GM18498 (cell line): ENCODE results near the gene TMEM97.

ENCODE experiments used
- ATAC-seq: cut with Tn5 transposase; IDR thresholded peaks from one replicate; pipeline ENCODE4 v1.9.1; 2021; ENCODE audit warnings: mild to moderate bottlenecking, moderate library complexity; ENCODE audit not compliant: unreplicated experiment

The TMEM97 gene

GRCh38 chr17:28315846-28316705 is 2.9 kb upstream of the TMEM97 start:
- no peak for ATAC-seq

GRCh38 chr17:28317099-28317965 is 1.7 kb upstream of the TMEM97 start:
- no peak for ATAC-seq

GRCh38 chr17:28317966-28318758 is 838 bp upstream of the TMEM97 start:
- peak; percentile 7 for ATAC-seq

DNA sequence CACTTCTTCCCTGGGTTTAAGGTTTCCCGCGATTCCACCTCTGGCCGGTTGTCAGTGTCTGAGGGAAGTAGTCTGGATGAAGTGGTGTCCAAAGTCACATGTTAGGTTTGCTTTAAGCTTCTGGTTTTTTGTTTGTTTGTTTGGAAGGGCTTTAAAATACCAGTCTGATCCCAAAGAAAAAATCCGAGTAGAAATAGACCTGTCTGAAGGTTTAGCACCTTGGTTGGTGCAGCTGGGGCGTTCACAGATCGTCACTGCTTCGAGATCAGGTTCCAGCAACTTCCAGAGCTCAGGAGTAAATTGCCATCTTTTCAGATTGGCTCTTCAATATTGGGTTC is 567 bp downstream of the TMEM97 start:
- ATAC-seq, result no peak

DNA sequence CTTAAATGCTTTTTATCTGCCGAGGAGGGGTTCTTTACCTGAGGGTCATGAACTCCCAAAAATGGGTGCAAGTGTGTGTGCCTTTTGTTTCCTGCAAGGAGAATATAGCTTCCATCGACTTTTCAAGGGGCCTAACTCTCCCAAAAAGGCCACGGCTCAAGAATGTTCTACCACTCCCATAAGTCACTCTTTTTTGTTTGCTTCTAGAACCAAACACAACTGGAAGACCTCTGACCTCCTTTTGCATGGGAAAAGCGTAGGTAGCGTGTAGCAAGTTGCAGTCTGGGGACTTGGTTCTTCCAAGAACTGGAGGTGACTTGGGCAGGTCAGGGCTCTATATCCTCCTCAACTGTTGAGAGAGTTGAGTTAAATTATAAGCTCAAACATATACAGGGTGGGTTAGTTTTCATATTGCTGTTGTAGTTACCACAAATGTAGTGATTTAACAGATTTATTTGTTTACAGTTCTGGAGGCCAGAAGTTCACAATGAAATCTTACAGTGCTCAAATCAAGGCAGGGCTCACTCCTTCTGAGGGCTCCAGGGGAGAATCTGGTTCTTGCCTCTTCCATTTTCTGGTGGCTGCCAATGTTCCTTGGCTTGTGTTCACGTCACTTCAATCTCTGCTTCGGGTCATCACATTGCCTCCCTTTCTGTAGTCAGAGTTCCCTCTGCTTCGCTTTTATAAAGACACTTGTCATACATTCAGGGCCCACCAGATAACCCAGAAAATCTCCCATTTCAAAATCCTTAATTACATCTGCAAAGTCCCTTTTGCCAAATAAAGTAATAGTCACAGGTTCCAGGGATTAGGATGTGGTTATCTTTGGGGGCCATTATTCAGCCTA is 1.4 kb downstream of the TMEM97 start:
- ATAC-seq, result no peak

DNA sequence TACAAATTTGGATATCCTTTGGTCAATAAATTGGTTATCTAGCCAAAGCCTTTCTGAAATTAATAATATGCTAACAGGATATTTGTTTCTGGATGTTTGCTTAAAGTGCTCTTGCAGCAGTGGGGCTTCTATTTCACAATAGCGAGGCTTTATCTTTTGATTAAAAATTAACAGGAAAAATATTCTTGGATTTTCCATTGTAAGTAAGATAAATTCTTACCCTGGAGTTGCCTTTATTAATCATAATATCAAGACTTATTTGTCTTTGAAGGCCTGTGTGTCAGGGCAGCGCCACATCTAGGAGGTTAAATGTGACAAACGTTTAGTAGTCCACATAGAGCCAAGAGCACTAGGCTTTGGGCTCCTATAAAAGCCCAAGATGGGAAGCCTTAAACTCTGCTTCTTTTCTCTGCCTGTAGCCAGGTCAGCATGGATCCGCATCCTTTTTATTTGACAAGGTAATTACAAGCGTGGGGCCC is 5.3 kb downstream of the TMEM97 start:
- no peak for ATAC-seq

GRCh38 chr17:28324781-28325180 is 5.8 kb downstream of the TMEM97 start:
- no peak for ATAC-seq

- no peak for ATAC-seq
Measured at GRCh38 chr17:28325211-28325610, 6.2 kb downstream of the TMEM97 start.

- no peak for ATAC-seq
Measured at GRCh38 chr17:28326114-28326513, 7.1 kb downstream of the TMEM97 start.

DNA sequence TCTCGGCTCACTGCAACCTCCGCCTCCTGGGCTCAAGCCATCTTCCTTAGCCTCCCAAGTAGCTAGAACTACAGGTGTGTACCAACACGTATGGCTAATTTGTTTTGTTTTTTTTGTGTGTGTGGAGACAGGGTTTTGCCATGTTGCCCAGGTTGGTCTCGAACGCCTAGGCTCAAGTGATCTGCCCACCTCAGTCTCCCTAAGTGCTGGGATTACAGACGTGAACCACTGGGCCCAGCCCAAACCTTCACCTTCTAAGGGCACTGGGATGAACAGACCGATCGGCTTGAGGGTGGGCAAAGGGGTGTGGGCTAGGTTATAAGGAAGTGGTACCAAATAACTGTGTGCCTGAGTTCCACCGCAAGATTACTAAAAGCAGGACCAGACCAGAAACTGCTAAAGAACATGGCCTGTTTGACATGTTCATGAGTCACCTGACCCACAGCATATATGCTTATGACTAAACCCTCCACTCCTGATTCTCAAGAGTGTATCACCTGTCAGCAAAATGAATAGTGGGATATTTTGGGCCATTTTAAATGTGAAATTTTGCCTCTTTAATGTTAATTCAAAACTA is 8.1 kb downstream of the TMEM97 start:
- peak; percentile 73 for ATAC-seq

GRCh38 chr17:28327709-28328108 is 8.7 kb downstream of the TMEM97 start:
- no peak for ATAC-seq

- ATAC-seq, result no peak
Measured at GRCh38 chr17:28328325-28328724, 9.3 kb downstream of the TMEM97 start.

GRCh38 chr17:28330671-28331070 is 11.7 kb downstream of the TMEM97 start:
- ATAC-seq, result no peak

DNA sequence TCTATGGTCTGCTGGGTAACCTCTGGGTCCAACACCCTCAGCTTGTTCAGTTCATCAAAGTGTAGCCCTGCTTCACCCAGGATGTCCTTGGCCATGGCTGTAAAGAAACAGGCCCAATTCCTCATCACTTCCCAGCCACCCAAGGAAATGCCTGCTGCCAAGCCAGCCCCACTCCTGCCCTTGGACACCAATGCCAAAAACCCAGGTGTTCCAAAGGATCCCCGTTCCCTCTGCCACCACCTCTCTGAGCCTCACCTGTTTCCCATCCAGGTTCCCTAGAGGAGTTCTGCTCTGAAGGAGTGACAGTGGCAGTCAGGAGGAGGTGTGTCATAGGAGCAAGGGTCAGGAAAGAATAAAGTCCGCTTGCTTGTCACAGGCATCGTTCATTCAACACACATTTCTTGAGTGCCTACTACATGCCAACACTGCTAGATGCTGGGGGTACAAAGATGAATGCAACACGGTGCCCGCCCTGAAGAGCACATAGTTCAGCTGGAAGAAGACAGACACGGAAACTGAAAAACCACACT is 13.0 kb downstream of the TMEM97 start:
- no peak for ATAC-seq

DNA sequence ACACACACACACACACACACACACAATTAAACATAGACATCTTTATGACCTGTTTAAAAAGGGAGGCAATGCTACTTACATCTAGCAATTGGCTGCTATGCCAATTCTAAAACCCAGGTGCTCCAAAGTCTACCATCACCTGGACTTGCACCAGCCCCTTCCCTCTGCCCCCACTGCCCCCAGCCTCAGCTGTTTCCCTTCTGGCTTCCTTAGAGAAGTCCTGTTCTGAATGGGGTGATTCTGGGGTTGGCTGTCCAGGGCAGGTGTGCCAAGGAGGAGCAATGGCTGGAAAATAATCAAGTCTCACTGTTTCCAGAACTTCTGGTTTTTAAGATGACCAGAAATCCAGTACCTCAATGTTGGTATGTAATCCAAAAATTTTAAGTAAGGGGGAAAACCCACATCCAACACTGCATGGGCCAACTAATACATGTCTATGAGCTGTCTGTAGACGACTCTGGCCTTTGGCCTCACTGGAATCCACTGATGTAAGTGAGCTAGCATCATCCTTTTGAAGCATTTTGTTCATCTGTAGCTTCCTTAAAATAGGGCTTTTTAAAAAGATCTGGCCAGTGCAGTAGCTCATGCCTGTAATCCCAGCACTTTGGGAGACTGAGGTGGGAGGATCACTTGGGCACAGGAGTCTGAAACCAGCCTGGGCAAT is 14.2 kb downstream of the TMEM97 start:
- no peak for ATAC-seq

- ATAC-seq, result no peak
Measured at GRCh38 chr17:28334171-28334570, 15.2 kb downstream of the TMEM97 start.

- ATAC-seq, result no peak
Measured at GRCh38 chr17:28334666-28335200, 15.7 kb downstream of the TMEM97 start.

- ATAC-seq, result peak; percentile 96
Measured at GRCh38 chr17:28335201-28335958, 16.4 kb downstream of the TMEM97 start, which contains the start of the genes IFT20 and TNFAIP1. TSS of gene IFT20 (minus strand) at chr17:28335472. CDS start at chr17:28331985, 3,487 bp downstream. TSS of gene TNFAIP1 (plus strand) at chr17:28335761. CDS start at chr17:28339522, 3,761 bp downstream.
